SK-N-SH (cell line): ENCODE data around the gene ZBED4. TPM values are rescaled to one million over a fixed set of nuclear protein-coding genes. Genes with fewer than 3 reads are reported as not detected.

ENCODE experiments used
- CTCF ChIA-PET: fragments of 300-600, 350-600 bp; formaldehyde crosslinking; extraction: SDS; loops from one replicate; lab custom pipeline; 2021; lab: Yijun Ruan, JAX
- POLR2A ChIA-PET: fragments of 350-600 bp; sonication (Branson Sonifier 250); formaldehyde crosslinking; extraction: SDS; loops from one replicate; lab custom pipeline; 2020; ENCODE audit warnings: antibody characterized with exemption, inconsistent platforms; lab: Yijun Ruan, JAX
- DNase-seq: peaks from one replicate; pipeline ENCODE4 v3.0.0; 2012
- H2AFZ ChIP-seq: fragments of 200-600 bp; sonication (generic); 2 replicates; pipeline ENCODE4 v1.8.1; 2016; ENCODE audit warnings: antibody characterized with exemption, mild to moderate bottlenecking, low read depth
- H3F3A ChIP-seq: fragments of 200-600 bp; sonication (generic); replicated peaks from 2 replicates; pipeline ENCODE3; 2016; ENCODE audit warnings: antibody characterized with exemption, mild to moderate bottlenecking; ENCODE audit not compliant: insufficient read depth
- H3K27ac ChIP-seq, 2 experiments: fragments of 200-500 bp in 1 of 2; fragments of 200-600 bp in 1 of 2; sonication (Bioruptor generic) in 1 of 2; sonication (generic), shearing (Covaris generic) in 1 of 2; 2 replicates each; pipeline versions ENCODE4 v1.5.1 to v1.6.1; 2014 to 2016; ENCODE audit warnings: low read depth in 2 of 2, inconsistent platforms in 1 of 2, low read length in 1 of 2, mild to moderate bottlenecking in 1 of 2, mixed read lengths in 1 of 2
- H3K27me3 ChIP-seq: fragments of 200-600 bp; sonication (generic), shearing (Covaris generic); 2 replicates; pipeline ENCODE4 v1.6.1; 2016; ENCODE audit warnings: mixed run types; ENCODE audit not compliant: insufficient read depth
- H3K36me3 ChIP-seq, 2 experiments: fragments of 200-500 bp in 1 of 2; fragments of 200-600 bp in 1 of 2; sonication (Bioruptor generic) in 1 of 2; sonication (generic) in 1 of 2; replicated peaks in 1 of 2; 2 replicates each; pipeline versions ENCODE3 to v1.5.1; 2014 to 2016; ENCODE audit warnings: low read length in 1 of 2, mild to moderate bottlenecking in 1 of 2; ENCODE audit not compliant: insufficient read depth in 2 of 2, control insufficient read depth in 1 of 2
- H3K4me1 ChIP-seq, 2 experiments: fragments of 200-500 bp in 1 of 2; fragments of 200-600 bp in 1 of 2; sonication (Bioruptor generic) in 1 of 2; sonication (generic), shearing (Covaris generic) in 1 of 2; 2 replicates each; pipeline versions ENCODE4 v1.5.1 to v1.6.1; 2014 to 2016; ENCODE audit warnings: low read depth in 1 of 2, low read length in 1 of 2, mixed run types in 1 of 2; ENCODE audit not compliant: insufficient read depth in 2 of 2, control insufficient read depth in 1 of 2
- H3K4me2 ChIP-seq: fragments of 200-600 bp; sonication (generic), shearing (Covaris generic); 2 replicates; pipeline ENCODE4 v1.6.1; 2017; ENCODE audit warnings: mixed run types
- H3K4me3 ChIP-seq, 2 experiments: fragments of 200-500 bp in 1 of 2; fragments of 200-600 bp in 1 of 2; sonication (Bioruptor generic) in 1 of 2; sonication (generic), shearing (Covaris generic) in 1 of 2; 2 replicates each; pipeline versions ENCODE4 v1.5.1 to v1.8.1; 2014 to 2016; ENCODE audit warnings: low read depth in 2 of 2, inconsistent platforms in 1 of 2, low read length in 1 of 2, mild to moderate bottlenecking in 1 of 2, mixed read lengths in 1 of 2, moderate library complexity in 1 of 2
- H3K79me2 ChIP-seq: fragments of 200-600 bp; sonication (generic); 2 replicates; pipeline ENCODE4 v1.8.1; 2017; ENCODE audit warnings: mild to moderate bottlenecking; ENCODE audit not compliant: insufficient read depth
- H3K9ac ChIP-seq: fragments of 200-600 bp; sonication (generic); 2 replicates; pipeline ENCODE4 v1.6.1; 2017; ENCODE audit warnings: mixed run types
- H3K9me2 ChIP-seq: fragments of 200-600 bp; sonication (generic); 2 replicates; pipeline ENCODE4 v1.6.1; 2017; ENCODE audit warnings: mixed run types
- H3K9me3 ChIP-seq: fragments of 200-600 bp; sonication (generic); 2 replicates; pipeline ENCODE4 v1.6.1; 2017; ENCODE audit warnings: mixed run types, mild to moderate bottlenecking, moderate library complexity
- H4K20me1 ChIP-seq: fragments of 200-600 bp; sonication (generic); 2 replicates; pipeline ENCODE4 v1.6.1; 2017; ENCODE audit warnings: mild to moderate bottlenecking, mixed run types; ENCODE audit not compliant: insufficient read depth
- CHD2 ChIP-seq: fragments of 150-350 bp; IDR thresholded peaks from 2 replicates; pipeline ENCODE4 v1.6.1; 2018; ENCODE audit warnings: low read length; ENCODE audit not compliant: partially characterized antibody
- FOXM1 ChIP-seq: IDR thresholded peaks from 2 replicates; pipeline ENCODE4 v1.4.0; 2012; ENCODE audit warnings: low read depth, mild to moderate bottlenecking
- GATA2 ChIP-seq: sonication (generic); formaldehyde crosslinking; IDR thresholded peaks from 2 replicates; pipeline ENCODE4 v1.5.0; 2020; ENCODE audit warnings: mild to moderate bottlenecking, missing genetic modification reagents
- IRF3 ChIP-seq: fragments of 150-350 bp; IDR thresholded peaks from 2 replicates; pipeline ENCODE4 v1.6.1; 2016; ENCODE audit warnings: mild to moderate bottlenecking, low read depth, low read length
- MAX ChIP-seq: IDR thresholded peaks from 2 replicates; pipeline ENCODE4 v1.4.0; 2012; ENCODE audit warnings: low read depth
- MXI1 ChIP-seq: IDR thresholded peaks from 2 replicates; pipeline ENCODE4 v1.6.1; 2012; ENCODE audit warnings: mild to moderate bottlenecking, low read depth, low read length, improper control_type of control experiment
- NFIC ChIP-seq: IDR thresholded peaks from 2 replicates; pipeline ENCODE4 v1.4.0; 2012; ENCODE audit warnings: borderline replicate concordance
- POLR2AphosphoS5 ChIP-seq: IDR thresholded peaks from 2 replicates; pipeline ENCODE4 v1.6.1; 2012; ENCODE audit warnings: low read depth, low read length
- RAD21 ChIP-seq: IDR thresholded peaks from 2 replicates; pipeline ENCODE4 v1.6.1; 2012; ENCODE audit warnings: mild to moderate bottlenecking, low read length
- RCOR1 ChIP-seq: fragments of 150-350 bp; IDR thresholded peaks from 2 replicates; pipeline ENCODE4 v1.6.1; 2017; ENCODE audit warnings: antibody characterized with exemption, low read length
- RFX5 ChIP-seq: IDR thresholded peaks from 2 replicates; pipeline ENCODE4 v1.6.1; 2012; ENCODE audit warnings: mild to moderate bottlenecking, improper control_type of control experiment, low read length
- SIN3A ChIP-seq: IDR thresholded peaks from 2 replicates; pipeline ENCODE4 v1.6.1; 2012; ENCODE audit warnings: low read depth, mild to moderate bottlenecking, low read length, moderate library complexity, borderline replicate concordance
- TCF12 ChIP-seq: IDR thresholded peaks from 2 replicates; pipeline ENCODE4 v1.4.0; 2012
- TEAD4 ChIP-seq: IDR thresholded peaks from 2 replicates; pipeline ENCODE4 v1.4.0; 2012; ENCODE audit warnings: mild to moderate bottlenecking, borderline replicate concordance; ENCODE audit not compliant: insufficient read depth
- USF1 ChIP-seq: IDR thresholded peaks from 2 replicates; pipeline ENCODE4 v1.4.0; 2012; ENCODE audit warnings: low read depth, borderline replicate concordance
- YY1 ChIP-seq: IDR thresholded peaks from 2 replicates; pipeline ENCODE4 v1.4.0; 2012; ENCODE audit warnings: low read depth, mild to moderate bottlenecking
- ZBTB33 ChIP-seq: IDR thresholded peaks from 2 replicates; pipeline ENCODE4 v1.4.0; 2012; ENCODE audit warnings: low read depth, borderline replicate concordance
- WGBS: methylation state at CpG from one replicate; pipeline ENCODE4 v1.1.6; 2017; ENCODE audit warnings: low lambda C conversion rate; 5-methylcytosine and 5-hydroxymethylcytosine counted together
- polyA plus RNA-seq, 3 experiments: library from polyadenylated mRNA; depleted of rRNA; stranded (reverse); fragments of >200 nt; gene quantifications; 2 replicates each; pipeline ENCODE4 v1.2.3, GENCODE V29; 2012
- TF ChIP-seq, protein P1 (sequence below): IDR thresholded peaks from 2 replicates; pipeline ENCODE4; 2012
- TF ChIP-seq, protein P2 (sequence below): fragments of 150-350 bp; IDR thresholded peaks from 2 replicates; pipeline ENCODE4 v1.6.1; 2017; ENCODE audit warnings: antibody characterized with exemption, low read length, low read depth, borderline replicate concordance

The ZBED4 gene
- polyA plus RNA-seq, 1 of the 3 experiments (the other 2 are of a cell fraction): 7.9 TPM

DNA sequence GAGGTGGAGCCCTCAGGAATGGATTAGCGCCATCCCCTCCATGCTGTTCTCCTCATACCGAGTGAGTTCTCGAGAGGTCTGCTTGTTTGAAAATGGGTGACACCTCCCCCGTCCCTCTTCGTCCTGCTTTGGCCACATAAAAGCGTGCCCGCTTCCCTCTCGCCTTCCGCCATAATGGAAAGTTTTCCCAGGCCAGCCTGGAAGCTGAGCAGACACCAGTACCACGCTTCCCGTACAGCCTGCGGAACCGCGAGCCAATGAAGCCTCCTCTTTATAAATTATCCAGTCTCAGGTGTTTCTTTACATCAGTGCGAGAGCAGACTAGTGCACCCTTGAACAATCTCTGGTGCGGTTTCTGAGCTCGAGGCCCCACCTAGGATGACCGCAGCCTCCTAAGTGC lies 51.8 kb downstream of the ZBED4 start:
- Histone ChIP-seq H3K9me3 (no peaks in the 10 kb centered on the region), H3K4me1 (peaks cover 0 to 27% of the 10 kb centered on the region in 2 experiments; a peak in 1 of 4 replicates), H3K79me2 (no peaks in the 10 kb centered on the region; the same call in 1 of the 2 replicates), H3K9me2 (no peaks in the 10 kb centered on the region), H3K27ac (no peak overlapping the region), H4K20me1 (no peaks in the 10 kb centered on the region), H3K9ac (no peak overlapping the region), H3F3A (peaks cover 5% of the 10 kb centered on the region), H3K36me3 (peaks cover 9 to 25% of the 10 kb centered on the region in 2 experiments), H3K27me3 (no peaks in the 10 kb centered on the region), H3K4me2 (no peak overlapping the region), H2AFZ (no peak overlapping the region), H3K4me3 (no peak overlapping the region)
- ChIA-PET POLR2A (no interaction called here), CTCF (interaction anchor here (1.1 to 1.6 kb wide), 3 partner anchors 10 to 138 kb away, joined by 3 to 7 read pairs (median 4); no protein-coding TSS in a partner anchor)
- DNase-seq: no peak
- WGBS: 96% methylated on average over 18 of the region's 18 CpGs
- TF ChIP-seq TEAD4: no peak
- TF ChIP-seq RAD21: no peak

- WGBS: 95% methylated on average over 12 of the region's 28 CpGs
- Histone ChIP-seq H3F3A (peaks cover 5% of the 10 kb centered on the region), H3K27me3 (no peaks in the 10 kb centered on the region), H3K27ac (no peak overlapping the region), H3K9me2 (no peaks in the 10 kb centered on the region), H3K4me3 (no peak overlapping the region), H3K4me1 (peaks cover 0 to 19% of the 10 kb centered on the region in 2 experiments; a peak in 1 of 4 replicates), H4K20me1 (no peaks in the 10 kb centered on the region), H3K9ac (no peak overlapping the region), H3K36me3 (peaks cover 9 to 26% of the 10 kb centered on the region in 2 experiments), H3K79me2 (no peaks in the 10 kb centered on the region; the same call in 1 of the 2 replicates), H3K9me3 (no peaks in the 10 kb centered on the region), H2AFZ (no peak overlapping the region), H3K4me2 (no peak overlapping the region)
- no peak for DNase-seq
- ChIA-PET POLR2A (no interaction called here), CTCF (interaction anchor here (1.1 to 1.6 kb wide), 3 partner anchors 9 to 139 kb away, joined by 3 to 7 read pairs (median 4); no protein-coding TSS in a partner anchor)
- no peak for TF ChIP-seq YY1
- TF ChIP-seq SIN3A: no peak
- no peak for TF ChIP-seq POLR2AphosphoS5
- TF ChIP-seq GATA2 (CRISPR knock-in tag): no peak
- no peak for TF ChIP-seq CHD2
- no peak for TF ChIP-seq TEAD4
- no peak for TF ChIP-seq RFX5
- no peak for TF ChIP-seq TCF12
- no peak for TF ChIP-seq USF1
- TF ChIP-seq, protein P1, sequence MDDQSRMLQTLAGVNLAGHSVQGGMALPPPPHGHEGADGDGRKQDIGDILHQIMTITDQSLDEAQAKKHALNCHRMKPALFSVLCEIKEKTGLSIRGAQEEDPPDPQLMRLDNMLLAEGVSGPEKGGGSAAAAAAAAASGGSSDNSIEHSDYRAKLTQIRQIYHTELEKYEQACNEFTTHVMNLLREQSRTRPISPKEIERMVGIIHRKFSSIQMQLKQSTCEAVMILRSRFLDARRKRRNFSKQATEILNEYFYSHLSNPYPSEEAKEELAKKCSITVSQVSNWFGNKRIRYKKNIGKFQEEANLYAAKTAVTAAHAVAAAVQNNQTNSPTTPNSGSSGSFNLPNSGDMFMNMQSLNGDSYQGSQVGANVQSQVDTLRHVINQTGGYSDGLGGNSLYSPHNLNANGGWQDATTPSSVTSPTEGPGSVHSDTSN: no peak
- no peak for TF ChIP-seq RCOR1
- TF ChIP-seq, protein P2, sequence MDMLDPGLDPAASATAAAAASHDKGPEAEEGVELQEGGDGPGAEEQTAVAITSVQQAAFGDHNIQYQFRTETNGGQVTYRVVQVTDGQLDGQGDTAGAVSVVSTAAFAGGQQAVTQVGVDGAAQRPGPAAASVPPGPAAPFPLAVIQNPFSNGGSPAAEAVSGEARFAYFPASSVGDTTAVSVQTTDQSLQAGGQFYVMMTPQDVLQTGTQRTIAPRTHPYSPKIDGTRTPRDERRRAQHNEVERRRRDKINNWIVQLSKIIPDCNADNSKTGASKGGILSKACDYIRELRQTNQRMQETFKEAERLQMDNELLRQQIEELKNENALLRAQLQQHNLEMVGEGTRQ: no peak
- TF ChIP-seq ZBTB33: no peak
- TF ChIP-seq IRF3: no peak
- no peak for TF ChIP-seq FOXM1
- TF ChIP-seq MXI1: no peak
- no peak for TF ChIP-seq MAX
- TF ChIP-seq NFIC: no peak
These were observed 52.6 kb downstream of the ZBED4 start for GRCh38 chr22:49906071-49906798.
